Measurements from ENCODE around the gene TNS3. TPM values are rescaled to one million over a fixed set of nuclear protein-coding genes. Genes with fewer than 3 reads are reported as not detected.

TNS3 gene
- total and polyA plus RNA-seq, 2 donors (not counting 1 experiment from before 2014, with no cell fraction given) = 11.4 to 77.5 TPM

GRCh38 chr7:47384755-47385535 is 197.0 kb downstream of the TNS3 start:
- CTCF ChIA-PET = no interaction called here
- H3K9me3 Mint-ChIP-seq (ENCODE audit: insufficient read depth) = no peaks in the 10 kb centered on the region
- POLR2A ChIA-PET = no interaction called here
- TF ChIP-seq EZH2 (IDR thresholded peaks at IDR 0.05; ENCODE audit: borderline replicate concordance, insufficient read depth, low read depth, low read length, poor library complexity, severe bottlenecking) (no peak), CTCF (IDR thresholded peaks at IDR 0.05) (no peak)
- Histone ChIP-seq H3K36me3 (replicated peaks in 1 of 2; ENCODE audit: control extremely low read depth in 1 of 2, control insufficient read depth in 1 of 2, extremely low read depth in 1 of 2, insufficient read depth in 2 of 2, low read length in 1 of 2) (peaks cover 1 to 38% of the 10 kb centered on the region in 2 experiments), H3K4me3 (ENCODE audit: control extremely low read depth in 1 of 5, extremely low read depth in 1 of 5, insufficient read depth in 1 of 5, low read depth in 2 of 5, low read length in 4 of 5) (no peak overlapping the region), H3K27ac (ENCODE audit: low read length in 2 of 2) (no peak overlapping the region), H4K20me1 (ENCODE audit: control insufficient read depth, insufficient read depth, low read length, poor library complexity, severe bottlenecking) (no peaks in the 10 kb centered on the region), H3K4me2 (replicated peaks; ENCODE audit: low read depth, low read length, poor library complexity, severe bottlenecking) (no peak overlapping the region), H3K9me3 (ENCODE audit: control extremely low read depth in 1 of 3, control insufficient read depth in 2 of 3, insufficient read depth in 1 of 3, low read length in 2 of 3) (peaks cover 0 to 16% (median 7%) of the 10 kb centered on the region in 3 donors), H3K79me2 (ENCODE audit: control insufficient read depth, insufficient read depth, low read length) (peaks cover 9% of the 10 kb centered on the region), H3K9ac (ENCODE audit: low read length) (no peak overlapping the region), H2AFZ (ENCODE audit: insufficient read depth, low read depth, low read length, poor library complexity, severe bottlenecking) (no peak overlapping the region), H3K27me3 (replicated peaks in 1 of 4; ENCODE audit: control extremely low read depth in 1 of 4, control insufficient read depth in 3 of 4, insufficient read depth in 4 of 4, low read length in 3 of 4) (no peaks in the 10 kb centered on the region), H3K4me1 (ENCODE audit: control insufficient read depth in 2 of 2, insufficient read depth in 2 of 2, low read length in 2 of 2) (peaks cover 0 to 4% of the 10 kb centered on the region in 2 donors)
- WGBS (ENCODE audit: insufficient coverage) = 69% methylated on average over 9 of the region's 13 CpGs
- no peak overlapping the region for H3K27ac Mint-ChIP-seq
- ATAC-seq (ENCODE audit: low read depth) = no peak
- intact Hi-C loops (cut with micrococcal nuclease) = no loop called here
- no peaks in the 10 kb centered on the region for H3K27me3 Mint-ChIP-seq
- DNase-seq = no peak
- peaks cover 5% of the 10 kb centered on the region for H3K4me1 Mint-ChIP-seq
- no peak overlapping the region for H3K4me3 Mint-ChIP-seq

GRCh38 chr7:47383696-47384445 is 198.0 kb downstream of the TNS3 start:
- no peak for TF ChIP-seq EZH2 (IDR thresholded peaks at IDR 0.05; ENCODE audit: borderline replicate concordance, insufficient read depth, low read depth, low read length, poor library complexity, severe bottlenecking)
- no peak for TF ChIP-seq CTCF (IDR thresholded peaks at IDR 0.05)
- no peak overlapping the region for H3K27ac ChIP-seq (ENCODE audit: low read length in 2 of 2)
- intact Hi-C loops (cut with micrococcal nuclease) = no loop called here
- H3K4me1 Mint-ChIP-seq = no peaks in the 10 kb centered on the region
- no peak for DNase-seq
- peaks cover 1 to 35% of the 10 kb centered on the region in 2 experiments for H3K36me3 ChIP-seq (replicated peaks in 1 of 2; ENCODE audit: control extremely low read depth in 1 of 2, control insufficient read depth in 1 of 2, extremely low read depth in 1 of 2, insufficient read depth in 2 of 2, low read length in 1 of 2)
- ChIA-PET POLR2A (no interaction called here), CTCF (no interaction called here)
- H3K79me2 ChIP-seq (ENCODE audit: control insufficient read depth, insufficient read depth, low read length) = peaks cover 9% of the 10 kb centered on the region
- H3K4me1 ChIP-seq (ENCODE audit: control insufficient read depth in 2 of 2, insufficient read depth in 2 of 2, low read length in 2 of 2) = no peaks in the 10 kb centered on the region
- no peaks in the 10 kb centered on the region for H3K27me3 Mint-ChIP-seq
- peaks cover 0 to 5% (median 0%) of the 10 kb centered on the region in 3 donors for H3K9me3 ChIP-seq (ENCODE audit: control extremely low read depth in 1 of 3, control insufficient read depth in 2 of 3, insufficient read depth in 1 of 3, low read length in 2 of 3)
- H3K27ac Mint-ChIP-seq = no peak overlapping the region
- no peaks in the 10 kb centered on the region for H3K9me3 Mint-ChIP-seq (ENCODE audit: insufficient read depth)
- no peak for ATAC-seq (ENCODE audit: low read depth)
- H3K27me3 ChIP-seq (replicated peaks in 1 of 4; ENCODE audit: control extremely low read depth in 1 of 4, control insufficient read depth in 3 of 4, insufficient read depth in 4 of 4, low read length in 3 of 4) = no peaks in the 10 kb centered on the region
- H3K4me3 ChIP-seq (ENCODE audit: control extremely low read depth in 1 of 5, extremely low read depth in 1 of 5, insufficient read depth in 1 of 5, low read depth in 2 of 5, low read length in 4 of 5) = no peak overlapping the region
- no peak overlapping the region for H3K4me2 ChIP-seq (replicated peaks; ENCODE audit: low read depth, low read length, poor library complexity, severe bottlenecking)
- H4K20me1 ChIP-seq (ENCODE audit: control insufficient read depth, insufficient read depth, low read length, poor library complexity, severe bottlenecking) = no peaks in the 10 kb centered on the region
- 89% methylated on average over 10 of the region's 10 CpGs for WGBS (ENCODE audit: insufficient coverage)
- H3K4me3 Mint-ChIP-seq = no peak overlapping the region
- H3K9ac ChIP-seq (ENCODE audit: low read length) = no peak overlapping the region
- H2AFZ ChIP-seq (ENCODE audit: insufficient read depth, low read depth, low read length, poor library complexity, severe bottlenecking) = no peak overlapping the region

Data from B cell (primary cell).